GF-D8 (cell line): ENCODE results near the gene DNAAF1.
A peak's percentile ranks its signal among the peaks of the same experiment; 100 is the strongest.

Experiments
- DNase-seq: peaks from one replicate; lab custom pipeline; 2025; lab: John Stamatoyannopoulos, UW

DNAAF1 gene

GRCh38 chr16:84161037-84161436, 15.9 kb downstream of the DNAAF1 start:
- no peak for DNase-seq

- DNase-seq, result no peak
These were observed 16.7 kb downstream of the DNAAF1 start for GRCh38 chr16:84161801-84162200.

- DNase-seq, result no peak
These were observed 20.6 kb downstream of the DNAAF1 start for GRCh38 chr16:84165746-84166145.

GRCh38 chr16:84166796-84167695, 21.9 kb downstream of the DNAAF1 start:
- no peak for DNase-seq

GRCh38 chr16:84169765-84170310, 24.7 kb downstream of the DNAAF1 start:
- no peak for DNase-seq

- DNase-seq, result no peak
These were observed 29.3 kb downstream of the DNAAF1 start for GRCh38 chr16:84174396-84174795.

- peak; percentile 32 for DNase-seq
These were observed 30.4 kb downstream of the DNAAF1 start for GRCh38 chr16:84175350-84176081.

GRCh38 chr16:84176192-84177053, 31.3 kb downstream of the DNAAF1 start:
- no peak for DNase-seq

- DNase-seq, result no peak
These were observed 32.6 kb downstream of the DNAAF1 start for GRCh38 chr16:84177741-84178073.

GRCh38 chr16:84178146-84178765, 33.1 kb downstream of the DNAAF1 start:
- no peak for DNase-seq

GRCh38 chr16:84178892-84179611, 33.9 kb downstream of the DNAAF1 start:
- DNase-seq, result no peak

- DNase-seq, result no peak
These were observed 34.7 kb downstream of the DNAAF1 start for GRCh38 chr16:84179612-84180320.

- DNase-seq, result no peak
These were observed 35.5 kb downstream of the DNAAF1 start for GRCh38 chr16:84180519-84181140.

GRCh38 chr16:84181144-84181915, 36.2 kb downstream of the DNAAF1 start:
- DNase-seq, result no peak

- DNase-seq, result no peak
These were observed 37.0 kb downstream of the DNAAF1 start for GRCh38 chr16:84182104-84182503.

- no peak for DNase-seq
These were observed 37.8 kb downstream of the DNAAF1 start for GRCh38 chr16:84182680-84183571.

GRCh38 chr16:84183572-84183875, 38.4 kb downstream of the DNAAF1 start:
- no peak for DNase-seq

GRCh38 chr16:84183911-84184591, 38.9 kb downstream of the DNAAF1 start:
- DNase-seq, result no peak
